ENCODE results near the gene GPX4. TPM values are rescaled to one million over a fixed set of nuclear protein-coding genes. Genes with fewer than 3 reads are reported as not detected.
A peak's percentile ranks its signal among the peaks of the same experiment; 100 is the strongest.

GPX4 gene
- total RNA-seq, 1 donor from 2014 or later = 327 TPM

DNA sequence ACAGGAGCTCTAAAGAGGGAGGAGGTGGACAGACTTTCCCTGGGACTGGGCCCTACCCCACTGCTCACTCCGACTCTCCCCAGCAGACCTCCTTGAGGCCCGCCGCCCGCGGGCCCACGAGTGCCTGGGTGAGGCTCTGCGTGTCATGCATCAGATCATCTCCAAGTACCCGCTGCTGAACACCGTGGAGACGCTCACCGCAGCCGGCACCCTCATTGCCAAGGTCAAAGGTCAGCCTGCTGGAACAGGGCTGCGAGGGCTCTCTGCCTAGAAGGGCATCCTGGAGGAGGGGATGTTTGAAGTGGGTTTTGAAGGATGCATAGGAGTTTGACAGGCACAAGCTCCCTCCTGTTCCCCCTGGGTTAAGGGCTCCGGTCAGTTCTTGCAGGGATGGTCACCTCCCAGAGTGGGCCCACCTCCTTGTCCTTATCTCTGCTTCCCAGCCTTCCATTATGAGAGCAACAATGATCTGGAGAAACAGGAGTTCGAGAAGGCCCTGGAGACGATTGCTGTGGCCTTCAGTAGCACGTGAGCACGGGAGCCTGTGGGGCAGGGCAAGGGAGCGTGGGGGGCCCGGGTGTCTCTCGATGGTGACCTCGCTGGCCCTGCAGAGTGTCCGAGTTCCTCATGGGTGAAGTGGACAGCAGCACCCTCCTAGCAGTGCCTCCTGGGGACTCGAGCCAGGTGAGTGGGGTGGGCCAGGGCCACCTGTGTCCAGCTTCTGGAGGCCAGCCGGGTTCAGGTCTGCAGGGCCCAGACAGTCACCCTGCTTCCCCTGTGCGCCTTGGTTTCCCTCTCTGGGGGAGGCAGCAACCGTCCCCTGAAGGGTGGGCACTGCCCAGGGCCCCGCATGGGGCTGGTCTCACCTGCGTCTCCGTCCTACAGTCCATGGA is 30.5 kb upstream of the GPX4 start:
- Histone ChIP-seq H3K9me3 (replicated peaks) (no peaks in the 10 kb centered on the region), H3K27me3 (ENCODE audit: low read depth) (peaks cover 52% of the 10 kb centered on the region), H3K27ac (replicated peaks) (no peak overlapping the region), H3K4me3 (no peak overlapping the region), H3K36me3 (no peaks in the 10 kb centered on the region), H3K4me1 (peaks cover 29% of the 10 kb centered on the region)
- TF ChIP-seq, protein P1, sequence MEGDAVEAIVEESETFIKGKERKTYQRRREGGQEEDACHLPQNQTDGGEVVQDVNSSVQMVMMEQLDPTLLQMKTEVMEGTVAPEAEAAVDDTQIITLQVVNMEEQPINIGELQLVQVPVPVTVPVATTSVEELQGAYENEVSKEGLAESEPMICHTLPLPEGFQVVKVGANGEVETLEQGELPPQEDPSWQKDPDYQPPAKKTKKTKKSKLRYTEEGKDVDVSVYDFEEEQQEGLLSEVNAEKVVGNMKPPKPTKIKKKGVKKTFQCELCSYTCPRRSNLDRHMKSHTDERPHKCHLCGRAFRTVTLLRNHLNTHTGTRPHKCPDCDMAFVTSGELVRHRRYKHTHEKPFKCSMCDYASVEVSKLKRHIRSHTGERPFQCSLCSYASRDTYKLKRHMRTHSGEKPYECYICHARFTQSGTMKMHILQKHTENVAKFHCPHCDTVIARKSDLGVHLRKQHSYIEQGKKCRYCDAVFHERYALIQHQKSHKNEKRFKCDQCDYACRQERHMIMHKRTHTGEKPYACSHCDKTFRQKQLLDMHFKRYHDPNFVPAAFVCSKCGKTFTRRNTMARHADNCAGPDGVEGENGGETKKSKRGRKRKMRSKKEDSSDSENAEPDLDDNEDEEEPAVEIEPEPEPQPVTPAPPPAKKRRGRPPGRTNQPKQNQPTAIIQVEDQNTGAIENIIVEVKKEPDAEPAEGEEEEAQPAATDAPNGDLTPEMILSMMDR (IDR thresholded peaks at IDR 0.05; ENCODE audit: borderline replicate concordance) = no peak
- intact Hi-C loops (cut with micrococcal nuclease) = no loop called here
- no peak for DNase-seq

DNA sequence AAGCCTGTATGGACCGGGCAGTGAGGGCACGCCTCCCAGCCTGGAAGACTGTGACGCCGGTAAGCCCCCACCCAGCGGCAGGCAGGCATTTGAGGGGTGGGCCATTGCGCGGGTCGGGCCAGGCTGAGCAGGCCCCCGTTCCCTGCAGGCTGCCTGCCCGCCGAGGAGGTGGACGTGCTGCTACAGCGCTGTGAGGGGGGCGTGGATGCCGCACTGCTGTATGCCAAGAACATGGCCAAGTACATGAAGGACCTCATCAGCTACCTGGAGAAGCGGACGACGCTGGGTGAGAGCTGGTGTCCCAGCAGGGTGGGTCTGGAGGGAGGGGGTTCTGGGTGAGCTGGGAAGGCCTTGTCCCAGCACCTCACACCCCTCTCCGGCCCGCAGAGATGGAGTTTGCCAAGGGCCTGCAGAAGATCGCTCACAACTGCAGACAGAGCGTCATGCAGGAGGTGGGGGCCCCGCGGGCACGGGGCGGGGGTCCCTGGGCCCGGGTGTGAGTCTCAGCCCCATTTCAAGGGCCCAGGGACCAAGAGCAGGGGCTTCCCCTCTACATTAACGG is 29.8 kb upstream of the GPX4 start:
- no peak for DNase-seq

GRCh38 chr19:1074544-1075283 is 29.1 kb upstream of the GPX4 start:
- H3K27ac ChIP-seq (replicated peaks) = no peak overlapping the region
- H3K36me3 ChIP-seq = no peaks in the 10 kb centered on the region
- TF ChIP-seq, protein P1 (IDR thresholded peaks at IDR 0.05; ENCODE audit: borderline replicate concordance) = no peak
- DNase-seq = peak; percentile 86
- H3K27me3 ChIP-seq (ENCODE audit: low read depth) = peaks cover 38% of the 10 kb centered on the region
- H3K4me1 ChIP-seq = peaks cover 19% of the 10 kb centered on the region
- H3K9me3 ChIP-seq (replicated peaks) = no peaks in the 10 kb centered on the region
- H3K4me3 ChIP-seq = peak overlapping the region; percentile 48
- intact Hi-C loops (cut with micrococcal nuclease) = no loop called here

More for the DNA sequence above, 29.8 kb upstream of the GPX4 start:
- intact Hi-C loops (cut with micrococcal nuclease) = no loop called here
- Histone ChIP-seq H3K4me3 (peak overlapping the region; percentile 48), H3K4me1 (peaks cover 26% of the 10 kb centered on the region), H3K27ac (replicated peaks) (no peak overlapping the region), H3K27me3 (ENCODE audit: low read depth) (peaks cover 45% of the 10 kb centered on the region), H3K36me3 (no peaks in the 10 kb centered on the region), H3K9me3 (replicated peaks) (no peaks in the 10 kb centered on the region)
- TF ChIP-seq, protein P1 (IDR thresholded peaks at IDR 0.05; ENCODE audit: borderline replicate concordance) = no peak

GRCh38 chr19:1076046-1076386 is 27.8 kb upstream of the GPX4 start:
- H3K27me3 ChIP-seq (ENCODE audit: low read depth) = peaks cover 25% of the 10 kb centered on the region
- H3K4me3 ChIP-seq = no peak overlapping the region
- intact Hi-C loops (cut with micrococcal nuclease) = no loop called here
- H3K36me3 ChIP-seq = no peaks in the 10 kb centered on the region
- DNase-seq = no peak
- H3K9me3 ChIP-seq (replicated peaks) = no peaks in the 10 kb centered on the region
- H3K4me1 ChIP-seq = peaks cover 12% of the 10 kb centered on the region
- H3K27ac ChIP-seq (replicated peaks) = no peak overlapping the region
- TF ChIP-seq, protein P1 (IDR thresholded peaks at IDR 0.05; ENCODE audit: borderline replicate concordance) = no peak

DNA sequence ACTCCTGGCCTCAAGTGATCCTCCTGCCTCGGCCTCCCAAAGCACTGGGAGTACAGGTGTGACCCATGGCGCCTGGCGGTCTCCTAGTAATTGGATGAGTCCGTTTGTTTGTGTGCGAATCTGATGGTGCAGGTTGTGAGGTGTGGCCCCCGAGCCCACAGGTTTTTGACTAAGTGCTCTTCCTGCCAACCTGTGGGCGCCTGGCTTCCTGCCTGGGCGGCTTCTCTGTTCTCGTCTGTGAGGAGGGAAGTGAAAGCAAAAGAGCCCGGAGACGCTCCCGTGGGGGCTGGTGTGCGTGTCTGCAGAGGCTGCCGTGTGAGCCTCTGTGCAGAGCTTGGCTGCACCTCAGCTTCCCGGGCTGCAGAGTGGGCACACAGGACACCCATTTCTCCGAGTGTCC is 26.8 kb upstream of the GPX4 start:
- peaks cover 16% of the 10 kb centered on the region for H3K27me3 ChIP-seq (ENCODE audit: low read depth)
- no peaks in the 10 kb centered on the region for H3K36me3 ChIP-seq
- no peak overlapping the region for H3K27ac ChIP-seq (replicated peaks)
- H3K9me3 ChIP-seq (replicated peaks) = no peaks in the 10 kb centered on the region
- H3K4me3 ChIP-seq = peak overlapping the region; percentile 33
- TF ChIP-seq, protein P1 (IDR thresholded peaks at IDR 0.05; ENCODE audit: borderline replicate concordance) = no peak
- DNase-seq = peak; percentile 67
- intact Hi-C loops (cut with micrococcal nuclease) = no loop called here
- peaks cover 5% of the 10 kb centered on the region for H3K4me1 ChIP-seq
